NCI-H146 treated with DMSO at 0.1 percent for 48 hours (cell line): ENCODE data around the gene VAMP2.

Experiments used
- DNase-seq: peaks from one replicate; lab custom pipeline; 2025; ENCODE audit not compliant: unreplicated experiment; lab: John Stamatoyannopoulos, UW

The VAMP2 gene

DNA sequence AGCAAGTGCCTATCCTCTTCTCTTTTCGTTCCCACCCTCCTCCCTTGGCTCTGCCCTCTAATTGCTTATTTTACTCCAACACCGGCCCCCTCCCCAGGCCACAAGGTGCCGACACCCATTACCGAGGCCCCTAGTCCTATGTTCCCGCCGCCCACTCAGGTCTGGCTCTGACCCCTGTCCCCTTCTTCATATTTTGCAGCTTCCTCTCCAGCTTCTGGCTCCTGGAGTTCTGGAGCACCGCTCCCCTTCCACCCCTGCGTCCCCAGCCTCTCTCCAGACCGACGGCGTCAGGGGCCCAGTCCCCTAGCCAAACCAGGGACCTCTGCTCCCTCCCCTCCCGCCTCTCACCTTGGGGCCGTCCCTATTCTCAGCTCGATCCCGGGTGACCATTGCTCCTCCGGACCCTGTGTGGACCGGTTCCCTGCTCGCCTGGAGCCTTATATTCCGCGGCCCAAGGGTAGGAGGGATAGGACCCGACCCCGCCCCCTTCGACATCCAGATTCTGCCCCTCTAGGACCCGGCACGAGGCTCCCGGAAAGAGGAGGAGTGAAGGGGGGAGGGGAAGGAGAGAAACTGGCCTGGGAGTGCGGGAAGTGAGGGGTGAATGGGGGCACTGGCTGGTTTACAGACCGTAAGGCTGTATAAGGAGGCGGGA is 38.9 kb downstream of the VAMP2 start, which contains the start of gene HES7:
Gene HES7, minus strand, starts transcription at position 412 of the 655 bp plus-strand sequence. Its CDS starts 22 bp downstream, at position 390.
- no peak for DNase-seq

DNA sequence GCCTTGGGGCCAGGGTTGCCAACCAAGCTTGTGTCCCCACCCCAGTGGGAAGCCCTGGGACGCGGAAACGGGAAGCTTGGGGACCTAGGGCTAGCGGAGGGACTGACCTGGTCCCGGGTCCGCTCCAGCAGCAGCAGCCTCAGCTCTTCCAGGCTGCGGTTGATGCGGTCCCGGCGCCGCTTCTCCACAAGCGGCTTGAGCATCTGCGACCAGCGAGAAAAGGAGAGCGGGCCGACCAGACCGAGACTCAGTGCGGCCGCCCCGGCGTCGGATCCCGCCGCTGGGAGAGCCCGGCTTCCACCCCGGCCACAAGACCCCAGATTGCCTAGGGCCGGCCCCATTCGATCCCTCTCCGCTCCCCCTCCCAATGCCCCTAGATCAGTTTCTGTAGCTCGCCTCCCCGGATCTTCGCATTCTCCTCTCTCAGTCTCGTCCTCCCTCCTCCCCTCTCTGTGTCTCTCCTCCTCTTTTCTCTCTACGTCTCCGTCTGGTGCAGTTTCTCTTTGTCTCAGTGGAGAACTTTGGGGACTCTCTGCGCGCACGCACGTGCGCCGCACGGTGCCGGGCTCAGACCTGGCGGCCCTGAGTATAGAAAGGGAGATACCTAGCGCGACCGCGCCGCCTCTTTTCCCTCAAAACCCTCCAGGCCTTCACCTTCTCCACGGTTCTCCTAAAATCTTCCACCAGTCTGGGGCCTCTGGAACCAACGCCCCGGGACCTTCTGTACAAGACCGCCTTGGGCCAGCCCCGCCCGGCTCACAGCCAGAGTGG is 39.6 kb downstream of the VAMP2 start:
- DNase-seq = no peak

DNA sequence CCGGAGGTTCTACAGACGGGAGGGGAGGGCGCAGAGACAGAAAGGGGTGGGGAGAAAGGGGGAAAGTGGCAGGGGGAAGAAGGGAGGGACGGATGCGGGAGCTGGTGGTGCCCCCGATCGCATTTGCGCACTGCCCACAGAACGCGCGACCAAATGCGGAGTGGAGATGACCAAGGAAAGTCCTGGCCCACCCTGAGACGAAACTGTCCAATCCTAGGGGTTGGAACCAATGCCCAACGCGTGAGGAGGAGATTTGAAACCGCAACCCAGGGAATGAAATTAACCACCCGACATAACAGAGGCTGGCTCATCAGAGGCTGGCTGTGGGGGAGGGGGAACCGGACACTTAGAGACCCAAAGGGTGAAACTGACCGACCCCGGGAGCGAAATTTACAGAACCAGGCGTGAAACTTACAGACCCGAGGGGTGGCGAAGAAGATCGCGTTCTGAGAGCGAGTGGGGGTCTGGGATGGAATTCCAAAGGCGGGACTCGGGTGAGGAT is 40.3 kb downstream of the VAMP2 start:
- DNase-seq = no peak

DNA sequence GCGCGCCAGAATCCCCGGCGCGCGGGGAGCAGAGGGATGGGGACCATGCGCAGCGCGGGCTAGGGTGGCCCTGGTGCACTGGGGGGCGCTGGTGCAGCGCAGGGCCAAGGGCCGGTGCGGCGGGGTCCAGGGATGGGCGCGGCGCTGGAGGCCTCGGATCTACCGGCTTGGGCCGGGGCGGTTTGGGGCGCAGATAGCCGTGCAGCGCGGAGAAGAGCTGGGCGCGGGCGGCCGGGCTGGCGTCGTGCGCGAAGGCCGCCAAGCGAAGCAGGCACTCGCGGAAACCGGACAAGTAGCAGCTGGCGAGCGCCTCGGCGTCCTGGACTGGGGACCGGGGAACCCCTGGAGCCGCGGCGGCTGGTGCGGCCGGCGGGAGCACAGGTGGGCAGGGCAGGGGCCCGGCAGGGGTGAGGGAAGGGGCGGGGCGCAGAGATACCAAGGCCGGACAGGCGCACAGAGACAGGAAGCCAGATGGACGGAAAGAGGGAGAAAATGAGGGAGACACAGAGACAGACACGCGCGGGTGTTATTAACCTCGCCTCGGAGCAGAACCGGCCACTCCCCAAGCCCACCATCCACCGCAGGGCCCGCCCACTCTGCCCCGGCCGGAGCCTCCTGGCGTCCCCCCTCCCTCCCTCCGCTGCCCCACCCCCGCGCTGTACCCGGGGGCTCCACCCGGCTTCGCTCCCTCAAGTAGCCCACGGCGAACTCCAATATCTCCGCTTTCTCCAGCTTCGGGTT is 40.9 kb downstream of the VAMP2 start:
- DNase-seq = peak; percentile 40

DNA sequence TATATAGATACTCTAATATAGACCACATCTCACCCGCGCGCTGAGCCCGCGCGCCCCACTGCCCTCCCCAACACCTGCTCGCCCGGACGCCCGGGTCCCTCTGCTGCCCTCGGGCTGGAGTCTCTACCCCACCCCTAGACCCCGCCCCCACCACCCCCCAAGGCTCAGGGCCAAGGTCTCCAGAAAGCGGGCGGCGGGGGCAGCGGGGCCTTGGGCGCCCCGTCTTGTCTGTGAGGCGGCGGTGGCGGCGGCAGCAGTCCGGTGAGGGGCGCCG is 41.4 kb downstream of the VAMP2 start:
- DNase-seq = peak; percentile 61

DNA sequence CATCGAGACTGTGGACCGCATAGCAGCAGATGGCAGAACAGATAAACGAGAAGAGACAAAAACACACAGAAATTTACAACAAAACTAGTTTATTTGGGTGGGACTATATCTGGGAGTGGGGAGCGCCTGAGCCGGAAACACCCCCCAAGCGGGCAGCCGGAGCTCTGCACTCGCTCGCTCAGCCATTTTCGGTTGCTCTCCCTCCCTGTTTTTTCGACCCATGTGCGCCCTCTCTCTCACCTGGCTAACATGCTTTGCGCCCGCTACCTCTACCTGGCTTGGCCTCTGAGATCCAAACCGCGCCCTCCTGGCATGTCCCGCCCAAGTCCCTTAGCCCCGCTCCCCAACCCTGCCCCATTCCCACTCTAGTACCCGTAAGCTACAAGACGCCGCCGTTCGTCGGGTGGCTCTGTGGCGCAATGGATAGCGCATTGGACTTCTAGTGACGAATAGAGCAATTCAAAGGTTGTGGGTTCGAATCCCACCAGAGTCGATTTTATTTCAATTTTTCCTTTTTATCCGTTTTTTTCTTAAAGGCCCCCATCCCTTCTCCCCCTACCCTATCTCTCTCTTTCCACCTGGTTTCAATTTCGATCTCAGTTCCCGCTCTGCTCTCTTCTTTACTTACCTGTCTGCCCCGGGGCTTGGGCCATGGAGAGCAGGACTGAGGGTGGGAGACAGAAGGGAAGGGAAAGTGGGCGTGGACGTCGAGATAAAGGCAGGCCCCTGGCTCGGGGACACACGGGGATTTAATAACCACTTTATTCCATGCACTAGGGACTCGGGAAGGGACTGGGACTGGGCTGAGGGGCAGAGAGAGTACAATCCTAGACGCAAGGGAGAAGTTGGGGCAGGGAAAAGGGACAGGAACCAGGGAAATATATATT is 42.0 kb downstream of the VAMP2 start:
- peak; percentile 84 for DNase-seq

DNA sequence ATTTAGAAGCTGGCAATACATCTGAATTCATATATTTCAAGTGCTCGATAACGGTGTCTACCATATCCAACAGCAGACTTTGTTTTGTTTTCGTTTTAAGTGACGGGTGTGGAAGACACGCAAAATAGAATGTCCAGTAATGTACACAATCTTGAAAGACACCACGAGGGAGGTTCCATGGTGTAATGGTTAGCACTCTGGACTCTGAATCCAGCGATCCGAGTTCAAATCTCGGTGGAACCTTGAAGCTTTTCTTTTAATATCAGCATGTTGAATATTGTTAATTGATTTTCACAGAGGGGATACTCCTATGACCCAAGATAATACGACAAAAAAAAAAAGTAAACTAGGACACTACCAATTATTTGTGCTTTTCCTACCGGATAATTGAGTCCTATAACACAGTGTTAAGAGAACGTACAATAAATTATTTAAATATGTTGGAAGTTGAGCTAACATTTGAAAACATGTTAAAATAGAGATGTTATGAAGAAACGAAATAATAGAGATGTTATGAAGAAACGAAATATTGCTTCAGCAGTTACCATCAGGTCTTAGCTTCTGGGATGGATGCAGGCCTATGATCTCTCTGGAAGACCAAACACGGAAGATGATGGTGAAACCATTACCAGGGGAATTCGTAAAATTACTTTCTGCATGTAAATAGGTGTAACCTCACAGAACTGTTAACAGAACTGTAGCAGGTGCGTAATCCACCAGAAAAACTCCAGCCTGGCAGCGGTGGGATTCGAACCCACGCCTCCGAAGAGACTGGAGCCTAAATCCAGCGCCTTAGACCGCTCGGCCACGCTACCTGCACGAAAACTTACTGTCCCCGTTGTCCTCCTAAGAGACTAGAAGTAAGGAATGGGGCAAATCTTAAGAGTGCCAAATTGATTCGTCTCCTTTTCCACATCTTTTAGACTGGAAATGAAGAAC is 42.9 kb downstream of the VAMP2 start:
- peak; percentile 89 for DNase-seq

DNA sequence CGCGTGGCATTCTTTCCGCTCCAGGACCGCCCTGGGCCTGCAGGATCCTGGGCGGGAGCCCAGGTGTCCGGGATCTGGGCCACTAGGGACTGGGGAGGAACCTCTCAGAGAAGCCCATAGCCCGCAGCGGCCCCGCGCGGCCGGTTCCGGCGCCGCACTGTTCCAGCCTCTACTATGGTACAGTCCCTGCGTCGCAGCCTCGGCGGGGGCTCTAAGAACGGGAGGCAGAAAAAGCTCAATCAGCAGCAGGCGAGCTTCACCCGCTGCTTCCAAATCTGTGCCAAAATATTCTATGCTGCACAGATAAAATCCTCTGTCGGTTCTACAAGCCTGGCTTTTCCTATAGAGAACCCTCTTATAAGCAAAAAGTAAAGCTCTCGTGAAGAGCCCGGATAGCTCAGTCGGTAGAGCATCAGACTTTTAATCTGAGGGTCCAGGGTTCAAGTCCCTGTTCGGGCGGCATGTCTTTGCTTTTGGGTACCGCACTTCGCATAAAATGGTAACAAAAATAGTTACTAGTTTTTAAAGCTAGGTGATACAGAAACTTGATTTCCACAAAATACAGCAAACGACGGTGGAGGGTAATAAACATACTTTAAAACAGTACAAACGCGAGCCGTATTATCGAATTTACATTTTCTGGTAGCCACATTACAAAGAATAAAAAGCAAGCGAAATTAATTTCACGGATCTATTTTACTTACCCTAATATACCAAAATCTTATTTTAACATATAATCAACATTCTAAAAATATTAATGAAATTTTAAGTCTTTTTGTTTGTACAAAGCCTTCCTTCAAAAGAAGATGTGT is 43.8 kb downstream of the VAMP2 start:
- peak; percentile 84 for DNase-seq

DNA sequence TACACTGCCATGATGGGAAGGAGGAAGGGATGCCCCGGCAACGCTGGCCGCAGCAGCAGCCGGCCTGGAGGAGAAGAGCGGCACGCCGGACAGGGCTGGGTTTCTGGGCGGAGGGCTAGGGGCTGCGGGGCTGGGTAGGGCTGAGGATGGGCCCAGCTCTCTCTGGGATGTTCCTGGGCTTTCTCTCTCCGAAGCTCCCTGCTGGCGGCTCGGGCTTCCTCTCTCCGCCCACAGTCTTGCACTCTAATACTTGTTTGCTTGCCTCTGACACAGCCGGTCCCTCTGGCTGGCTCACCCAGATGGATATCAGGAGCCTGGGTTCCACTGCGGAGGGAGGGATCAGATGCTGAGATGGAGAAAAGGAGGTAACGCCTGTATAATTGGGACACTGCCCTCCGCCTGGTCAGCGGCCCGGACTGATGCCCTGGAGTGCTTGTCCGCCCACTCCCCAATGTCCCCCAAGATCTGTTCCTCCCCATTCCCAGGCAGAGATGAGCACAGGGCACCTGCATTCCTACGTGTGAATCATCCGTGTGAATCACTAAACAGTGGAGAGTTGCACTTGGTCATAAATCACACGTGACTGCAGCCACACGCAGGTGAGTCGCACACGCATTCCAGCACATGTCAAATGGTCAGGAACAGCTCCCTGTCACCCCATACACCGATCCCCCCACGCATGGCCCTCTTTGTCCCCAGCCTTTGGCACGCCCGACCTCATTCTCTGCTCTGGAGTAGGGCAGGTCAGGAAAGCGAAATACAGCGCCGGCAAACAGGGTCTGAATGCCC is 44.6 kb downstream of the VAMP2 start, which contains the start of gene ALOXE3:
Gene ALOXE3, minus strand, starts transcription at position 535 of the 789 bp plus-strand sequence. Its CDS starts 524 bp downstream, at position 11.
- no peak for DNase-seq

DNA sequence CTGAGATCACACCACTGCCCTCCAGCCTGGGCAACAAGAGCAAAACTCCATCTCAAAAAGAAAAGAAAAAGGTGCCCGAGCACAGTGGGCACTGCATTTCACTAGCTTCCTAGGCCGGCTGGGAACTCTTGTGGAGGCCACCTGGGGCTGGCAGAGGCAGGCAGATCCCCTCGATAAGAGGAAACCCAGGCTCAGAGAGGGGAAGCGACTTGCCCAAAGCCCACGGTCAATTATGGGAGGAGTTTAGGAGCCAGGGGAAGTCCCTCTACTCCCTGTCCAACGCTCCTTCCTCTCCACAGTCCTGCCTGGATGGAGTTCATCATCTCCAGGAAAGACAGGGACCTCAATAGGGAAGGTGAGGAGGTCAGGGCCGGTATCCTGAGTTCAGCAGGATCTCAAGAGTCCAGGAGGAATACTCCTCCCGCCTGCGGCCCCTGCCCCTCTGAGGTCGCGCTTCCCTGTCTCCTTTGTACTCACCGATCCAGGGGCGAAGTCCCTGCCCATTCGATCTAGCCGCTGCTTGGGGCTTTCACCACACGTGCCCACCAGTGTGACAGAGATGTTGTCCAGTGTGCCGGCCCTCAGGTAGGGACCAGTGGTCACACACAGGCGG is 45.3 kb downstream of the VAMP2 start:
- no peak for DNase-seq

DNA sequence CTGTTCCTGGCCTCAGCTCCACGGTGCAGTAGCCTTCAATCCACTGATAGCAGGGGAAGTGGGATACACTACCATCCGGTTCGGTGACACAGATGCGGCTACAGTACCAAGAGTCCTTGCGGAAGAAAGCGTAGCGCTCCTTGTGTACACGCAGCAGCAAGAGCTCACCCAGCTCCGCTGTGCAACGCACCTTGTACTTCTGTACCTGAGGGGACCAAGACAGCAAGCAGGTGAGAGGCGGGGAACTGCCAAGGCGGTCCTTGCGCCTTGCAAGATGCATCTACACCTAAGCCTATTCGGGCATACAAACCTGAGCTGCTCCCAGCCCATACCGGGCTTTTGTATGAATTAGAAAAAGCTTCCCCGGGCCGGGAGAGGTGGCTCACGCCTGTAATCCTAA is 46.0 kb downstream of the VAMP2 start:
- no peak for DNase-seq

DNA sequence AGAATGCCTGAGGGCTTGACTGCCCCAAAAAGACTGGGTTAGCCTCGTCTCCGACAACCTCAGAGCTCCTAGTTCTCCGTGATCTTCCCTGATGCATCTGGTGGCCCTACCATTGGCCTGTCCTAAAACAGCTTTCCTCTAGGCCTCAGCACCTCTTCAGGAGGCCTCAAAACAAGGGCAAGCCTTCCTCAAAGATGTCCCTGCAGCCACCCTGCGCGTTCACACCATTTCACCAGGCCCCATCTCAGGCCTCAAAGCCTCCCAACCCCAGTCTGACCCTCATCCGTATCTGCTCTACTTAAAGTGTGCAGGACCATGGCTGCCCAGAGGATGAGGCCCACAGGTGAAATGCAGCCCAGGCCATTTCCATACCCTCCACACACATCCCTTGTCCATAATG is 51.8 kb downstream of the VAMP2 start:
- DNase-seq = no peak

DNA sequence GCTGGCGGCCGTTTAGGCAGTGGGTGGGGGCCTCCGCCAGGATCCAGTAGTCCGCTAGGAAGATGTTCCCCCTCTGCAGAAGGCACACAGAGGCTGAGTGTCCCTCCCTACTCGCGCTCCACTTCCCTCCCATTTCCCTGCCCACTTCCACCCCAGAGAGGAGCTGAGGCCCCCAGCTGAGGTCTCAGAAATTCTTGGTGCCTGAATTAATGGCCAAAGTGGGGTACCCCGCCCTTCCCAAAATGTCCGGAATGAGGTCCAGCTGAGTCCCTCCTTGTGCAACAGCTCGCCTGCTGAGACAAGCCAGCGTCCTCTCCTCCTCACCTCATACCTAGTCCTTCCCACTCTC is 52.3 kb downstream of the VAMP2 start:
- no peak for DNase-seq

DNA sequence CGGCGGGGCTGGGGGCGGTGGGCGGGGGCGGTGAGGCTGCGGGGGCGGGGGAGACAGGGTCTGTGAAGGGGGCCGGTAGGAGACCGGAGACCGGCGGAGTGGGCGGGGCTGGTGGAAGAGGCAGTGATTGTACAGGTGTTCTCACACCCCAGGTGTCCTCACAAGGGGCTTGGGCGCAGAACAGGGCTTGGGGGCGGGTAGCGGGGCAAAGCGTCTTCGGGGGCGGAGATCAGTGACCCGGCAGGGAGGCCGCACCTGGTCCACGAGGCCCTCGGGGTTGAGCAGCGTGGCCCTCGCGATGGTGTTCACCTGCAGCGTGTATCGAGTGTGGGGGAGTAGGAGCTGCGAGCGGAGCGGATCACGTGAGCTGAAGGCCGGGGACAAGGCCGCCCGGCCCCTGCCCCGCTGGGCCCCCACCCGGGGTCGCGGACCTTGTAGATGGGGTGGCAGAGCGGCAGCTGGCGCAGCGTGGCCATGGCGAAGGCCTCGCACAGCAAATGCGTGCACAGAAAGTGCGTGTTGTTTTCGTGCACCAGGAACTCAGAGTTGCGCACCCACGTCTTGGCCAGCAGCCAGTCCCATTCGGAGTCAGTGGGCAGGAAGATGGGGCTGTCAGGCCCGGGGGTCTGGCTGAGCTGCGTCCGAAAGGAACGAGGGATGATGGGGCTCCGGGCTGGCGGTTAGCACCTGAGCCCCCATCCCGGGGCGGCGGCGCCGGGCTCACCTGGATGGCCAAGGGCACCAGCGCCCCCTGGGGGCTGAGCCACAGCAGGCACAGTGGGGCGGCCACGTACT is 52.9 kb downstream of the VAMP2 start:
- peak; percentile 14 for DNase-seq
